ENCODE measurements around the gene PSMB7.

Gene PSMB7

GRCh38 chr9:124345751-124346281, 69.4 kb downstream of the PSMB7 start:
- DNase-seq (ENCODE audit: low read depth), result no peak

DNA sequence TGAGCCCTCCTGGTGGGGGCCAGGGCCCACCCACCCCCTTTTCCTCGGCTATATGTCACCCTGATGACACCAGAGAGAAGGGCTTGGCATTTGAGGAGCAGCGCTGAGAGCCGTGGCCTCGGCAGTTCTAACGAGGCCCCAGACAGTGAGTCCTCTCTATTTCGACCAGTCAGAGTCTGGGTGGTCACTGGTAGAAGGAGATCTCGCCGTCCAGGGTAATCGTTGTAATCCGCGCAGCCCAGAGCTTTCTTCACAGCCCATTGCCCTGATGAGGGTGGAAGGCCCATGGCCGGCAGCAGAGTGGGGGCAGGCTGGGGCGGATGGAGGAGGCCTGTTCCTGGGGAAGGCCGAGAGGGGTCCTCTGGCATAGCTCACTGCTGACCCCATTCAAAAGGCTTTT, 70.2 kb downstream of the PSMB7 start:
- DNase-seq (ENCODE audit: low read depth), result no peak

DNA sequence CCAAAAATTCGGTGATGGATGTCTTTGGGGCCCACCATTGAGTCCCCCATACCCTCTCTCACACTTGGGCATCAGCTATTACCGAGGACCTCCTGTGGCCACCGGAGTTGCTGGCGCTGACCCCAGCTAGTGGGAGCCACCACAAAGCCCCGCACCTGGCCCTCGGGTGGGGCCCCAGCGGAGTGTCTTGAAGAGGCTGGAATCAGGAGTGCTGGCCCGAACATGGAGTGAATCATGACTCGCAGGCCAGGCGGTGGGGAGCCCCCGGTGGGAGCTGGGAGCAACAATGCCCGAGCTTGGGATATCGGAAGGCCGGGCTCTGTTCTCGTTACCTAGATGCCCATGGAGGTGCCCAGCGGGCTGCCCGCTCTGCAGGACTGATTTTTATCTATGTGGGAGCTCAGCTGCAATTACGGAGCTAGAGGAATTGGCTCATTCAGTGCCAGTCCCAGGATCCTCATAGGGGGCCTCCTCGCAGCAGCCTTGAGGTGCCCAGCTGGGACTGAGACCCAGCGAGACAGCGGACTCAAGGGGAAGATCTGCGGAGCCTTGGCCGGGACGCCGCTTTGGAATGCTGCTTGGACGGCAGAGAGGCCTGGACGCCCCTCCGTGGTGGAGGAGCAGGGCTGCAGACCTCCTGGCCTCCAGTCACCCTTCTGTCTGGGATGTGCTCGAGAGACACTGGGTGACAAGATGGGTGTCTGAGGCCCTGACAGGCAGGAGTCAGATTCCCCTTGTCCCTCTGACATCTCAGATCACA, 70.8 kb downstream of the PSMB7 start:
- no peak for DNase-seq (ENCODE audit: low read depth)

- DNase-seq (ENCODE audit: low read depth), result no peak
Measured at GRCh38 chr9:124343533-124344290, 71.5 kb downstream of the PSMB7 start.

DNA sequence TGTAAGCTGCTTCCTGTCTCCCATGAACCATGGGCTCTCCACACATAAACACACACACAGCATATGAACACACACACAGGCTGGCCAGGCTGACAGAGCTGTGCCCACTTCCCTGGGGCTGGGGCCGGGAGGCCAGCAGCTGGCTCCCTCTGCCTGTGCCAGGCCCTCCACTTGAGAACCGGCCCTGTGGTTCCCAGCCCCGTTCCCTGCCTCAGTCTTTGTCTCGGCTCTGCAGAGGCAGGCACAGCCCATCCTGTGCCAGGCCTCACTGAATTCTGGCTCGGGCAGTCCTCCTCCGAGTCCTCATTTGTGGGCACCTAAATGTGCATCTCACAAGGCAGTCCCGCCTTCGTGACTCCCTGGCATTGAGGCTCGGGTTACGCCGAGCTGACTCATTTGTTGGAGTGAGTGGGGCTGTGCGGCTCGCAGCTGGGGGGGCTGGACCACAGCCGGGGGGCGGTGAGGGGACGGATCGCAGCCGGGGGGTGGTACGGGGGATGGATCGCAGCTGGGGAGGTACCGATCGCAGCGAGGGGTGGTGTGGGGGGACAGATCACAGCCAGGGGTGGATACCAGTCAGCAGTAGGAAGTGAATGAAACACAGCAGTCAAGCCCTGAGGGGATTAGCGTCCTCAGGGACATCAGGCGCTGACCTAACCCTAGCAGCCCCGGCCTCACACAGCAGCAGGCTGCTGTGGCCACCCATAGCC, 72.3 kb downstream of the PSMB7 start:
- no peak for DNase-seq (ENCODE audit: low read depth)

- DNase-seq (ENCODE audit: low read depth), result no peak
Measured at GRCh38 chr9:124342402-124342775, 72.9 kb downstream of the PSMB7 start.

DNA sequence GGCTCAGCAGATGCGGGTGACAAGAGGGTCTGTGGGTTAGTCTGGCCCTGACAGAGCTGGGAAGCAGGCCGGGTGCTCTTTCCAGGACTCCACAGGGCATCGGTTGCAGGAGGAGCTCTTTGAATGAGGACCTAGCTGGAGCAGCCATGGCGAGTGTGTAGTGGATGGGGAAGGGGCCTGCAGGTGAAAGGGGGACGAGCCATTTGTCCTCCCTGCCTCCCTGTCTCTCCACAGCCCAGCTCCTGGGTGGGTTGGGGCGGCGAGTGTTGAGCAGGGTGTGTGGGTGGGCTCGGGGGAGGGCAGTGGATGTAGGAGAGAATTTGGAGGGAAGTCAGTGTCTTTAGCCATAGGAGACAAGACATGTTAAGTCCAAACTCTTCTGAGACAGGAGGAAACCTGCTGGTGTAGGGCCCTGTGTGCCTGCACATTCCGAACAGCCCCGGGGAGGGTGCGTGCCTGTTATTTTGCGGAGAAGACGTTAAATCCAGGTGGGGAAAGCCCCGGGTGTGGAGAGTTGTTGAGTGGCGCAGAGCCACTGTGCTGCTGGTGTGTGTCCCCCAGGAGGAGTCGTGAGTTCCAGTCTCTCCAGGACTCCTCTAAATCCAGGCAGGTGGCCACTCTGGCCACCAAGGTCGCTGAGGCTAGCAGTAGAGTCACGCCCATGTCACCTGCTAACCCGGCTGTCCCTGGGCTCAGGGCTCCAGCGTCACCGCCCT, 73.6 kb downstream of the PSMB7 start:
- DNase-seq (ENCODE audit: low read depth), result no peak

DNA sequence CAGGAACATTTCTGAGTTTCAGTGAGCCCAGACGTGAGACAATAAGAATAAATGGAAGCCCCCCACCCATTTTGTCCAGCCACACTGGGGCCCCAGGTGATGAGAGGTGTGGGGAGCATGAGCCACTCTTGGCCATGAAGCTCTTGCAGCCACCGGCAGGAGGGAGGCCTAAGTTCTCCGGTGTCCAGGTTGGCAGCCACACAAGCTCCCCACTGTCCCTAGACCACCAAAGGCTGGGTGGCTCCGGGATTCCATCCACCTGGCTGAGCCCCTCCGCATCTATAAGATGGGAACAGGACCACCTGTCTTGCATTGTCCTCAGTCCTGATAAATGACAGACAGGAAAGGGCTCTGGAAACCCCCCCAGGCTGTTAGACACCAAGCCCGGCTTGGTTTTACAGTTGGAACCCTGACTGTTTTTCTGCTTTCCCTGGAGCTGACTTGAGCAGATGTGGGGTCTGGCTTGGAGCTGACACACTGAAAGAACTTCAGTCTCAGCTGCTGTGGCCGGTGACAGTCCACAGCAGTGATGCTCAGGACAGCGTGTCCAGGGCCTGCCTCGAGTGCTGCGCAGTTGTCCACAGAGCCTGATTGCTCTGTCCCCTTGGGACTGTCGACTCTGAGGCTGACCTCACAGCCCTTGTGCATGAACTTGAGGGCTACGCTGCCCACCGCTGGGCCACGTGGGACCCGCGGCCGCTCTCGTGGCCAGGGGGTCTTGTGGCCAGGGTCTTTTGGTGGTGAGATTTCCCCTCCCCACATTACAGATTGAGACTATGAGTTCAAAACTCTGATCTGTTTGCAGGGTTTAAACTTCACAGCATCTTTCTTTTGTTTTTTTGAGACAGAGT, 74.8 kb downstream of the PSMB7 start:
- DNase-seq (ENCODE audit: low read depth), result no peak

DNA sequence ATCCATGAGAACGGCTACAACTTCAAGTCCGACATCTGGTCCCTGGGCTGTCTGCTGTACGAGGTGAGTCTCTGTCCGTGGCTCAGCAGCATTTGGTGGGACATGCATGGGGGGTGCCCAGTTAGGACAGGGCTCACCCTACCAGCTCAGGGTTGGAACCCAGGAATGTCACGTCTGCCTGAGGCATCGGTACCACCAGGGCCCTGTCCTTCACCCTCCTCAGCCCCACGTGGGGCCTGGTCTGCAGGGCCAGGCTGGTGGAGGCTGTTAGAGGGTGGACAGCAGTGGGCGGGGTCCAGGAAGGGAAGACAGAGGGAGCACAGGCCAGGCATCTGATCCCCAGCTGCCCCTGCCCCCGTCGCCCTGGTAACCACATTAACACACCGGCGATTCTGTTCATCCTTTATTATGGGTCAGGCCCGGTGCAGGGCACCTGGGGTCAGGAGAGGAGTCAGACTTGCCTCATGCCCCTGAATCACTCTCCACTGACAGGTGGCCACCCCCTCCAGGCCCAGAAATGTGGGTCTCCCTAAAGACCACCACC, 75.6 kb downstream of the PSMB7 start:
- no peak for DNase-seq (ENCODE audit: low read depth)

DNA sequence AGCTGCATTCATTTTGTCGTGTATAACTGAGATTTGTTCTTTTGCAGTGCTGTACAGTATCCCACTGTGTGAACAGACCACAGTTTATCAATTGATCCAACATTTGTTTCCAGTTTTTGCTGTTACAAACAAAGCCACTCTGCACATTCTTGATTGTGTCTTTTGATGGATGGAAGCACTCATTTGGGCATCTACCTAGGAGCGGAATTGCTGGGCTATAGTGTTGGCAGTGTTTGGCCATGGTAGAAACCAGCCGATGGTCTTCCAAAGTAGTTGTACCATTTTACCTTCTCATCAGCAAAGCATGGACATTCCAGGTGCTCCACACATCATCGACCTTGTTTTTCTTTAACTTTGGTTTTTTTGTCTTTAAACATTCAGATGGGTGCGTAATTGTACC, 77.7 kb downstream of the PSMB7 start:
- no peak for DNase-seq (ENCODE audit: low read depth)

DNA sequence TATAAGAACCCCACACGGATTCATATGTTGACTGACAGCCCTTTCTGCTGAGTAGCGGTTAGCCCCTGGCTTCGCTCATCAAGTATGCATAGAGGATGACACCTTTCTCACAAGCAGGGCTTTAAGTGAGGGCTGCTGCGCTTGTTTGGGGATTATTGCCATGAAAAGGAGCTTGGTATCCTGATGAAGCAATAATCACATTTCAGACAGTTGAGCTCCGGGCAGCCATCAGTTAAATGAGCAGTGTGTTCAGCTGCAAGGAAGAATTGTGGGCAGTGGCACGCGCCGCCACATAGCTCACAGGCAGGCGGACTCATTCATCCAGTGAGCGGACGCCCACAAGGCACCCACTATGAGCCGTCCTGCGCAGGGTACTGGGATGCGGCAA, 79.9 kb downstream of the PSMB7 start:
- no peak for DNase-seq (ENCODE audit: low read depth)

- DNase-seq (ENCODE audit: low read depth), result no peak
Measured at GRCh38 chr9:124334568-124335319, 80.5 kb downstream of the PSMB7 start.

GRCh38 chr9:124333203-124333579, 82.1 kb downstream of the PSMB7 start:
- DNase-seq (ENCODE audit: low read depth), result no peak

DNA sequence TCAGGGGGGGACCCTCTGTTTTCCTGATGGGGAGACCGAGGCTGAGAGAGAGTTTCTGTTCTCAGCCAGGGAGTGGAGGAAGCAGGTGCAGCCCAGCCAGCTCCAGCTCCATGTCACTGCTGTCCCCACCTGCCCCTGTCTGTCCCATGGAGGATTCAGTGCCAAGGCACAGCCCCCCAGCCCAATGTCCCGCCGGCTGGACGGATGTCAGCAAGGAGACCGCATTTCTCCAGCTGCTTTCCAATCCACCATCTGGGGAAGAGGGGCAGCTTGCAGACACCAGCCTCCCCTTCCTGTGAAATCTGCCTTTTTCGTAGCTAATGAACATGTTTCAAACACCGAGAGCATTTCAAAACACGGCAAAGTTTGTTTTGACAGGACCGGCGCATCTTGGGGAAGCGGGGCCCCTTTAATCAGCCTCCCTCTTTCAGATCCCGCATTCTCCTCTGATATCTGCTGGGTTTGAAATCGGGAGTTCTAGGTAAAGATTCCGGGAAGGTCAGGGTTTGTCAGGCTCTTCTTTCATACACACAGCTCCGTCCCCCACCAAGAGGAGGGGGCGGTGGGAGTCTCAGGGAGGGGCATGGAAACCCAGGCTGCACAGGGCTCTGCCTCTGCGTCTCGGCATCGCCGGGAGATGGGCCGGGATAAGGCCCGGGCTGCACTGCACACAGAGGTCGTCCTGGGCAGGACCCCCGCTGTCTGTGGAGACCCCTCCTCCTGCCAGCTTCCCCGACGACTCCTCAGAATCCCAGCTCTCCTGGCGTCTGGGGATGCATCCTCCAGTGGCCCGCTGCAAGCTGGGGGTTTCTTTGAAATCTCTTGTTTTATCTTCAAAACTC, 82.7 kb downstream of the PSMB7 start:
- DNase-seq (ENCODE audit: low read depth), result no peak

DNA sequence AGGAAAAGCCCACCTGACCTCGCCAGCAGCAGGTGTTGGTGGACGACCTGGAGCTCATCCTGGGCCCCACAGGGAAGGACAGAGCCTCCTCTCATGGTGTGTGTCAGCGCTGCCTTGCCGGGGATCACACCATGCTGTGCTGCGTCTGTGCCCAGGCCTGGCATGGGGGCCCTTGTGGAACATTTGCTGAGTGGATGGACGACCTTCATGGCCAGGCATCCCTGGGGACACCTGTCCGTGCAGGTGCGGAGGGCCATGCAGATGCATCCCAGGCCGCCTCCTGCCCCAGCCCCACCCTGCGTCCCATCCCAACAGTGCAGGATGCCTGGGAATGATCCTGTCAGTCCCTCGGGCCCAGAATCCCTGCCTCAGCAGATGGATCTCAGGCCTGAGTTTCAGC, 83.7 kb downstream of the PSMB7 start:
- DNase-seq (ENCODE audit: low read depth), result no peak

DNA sequence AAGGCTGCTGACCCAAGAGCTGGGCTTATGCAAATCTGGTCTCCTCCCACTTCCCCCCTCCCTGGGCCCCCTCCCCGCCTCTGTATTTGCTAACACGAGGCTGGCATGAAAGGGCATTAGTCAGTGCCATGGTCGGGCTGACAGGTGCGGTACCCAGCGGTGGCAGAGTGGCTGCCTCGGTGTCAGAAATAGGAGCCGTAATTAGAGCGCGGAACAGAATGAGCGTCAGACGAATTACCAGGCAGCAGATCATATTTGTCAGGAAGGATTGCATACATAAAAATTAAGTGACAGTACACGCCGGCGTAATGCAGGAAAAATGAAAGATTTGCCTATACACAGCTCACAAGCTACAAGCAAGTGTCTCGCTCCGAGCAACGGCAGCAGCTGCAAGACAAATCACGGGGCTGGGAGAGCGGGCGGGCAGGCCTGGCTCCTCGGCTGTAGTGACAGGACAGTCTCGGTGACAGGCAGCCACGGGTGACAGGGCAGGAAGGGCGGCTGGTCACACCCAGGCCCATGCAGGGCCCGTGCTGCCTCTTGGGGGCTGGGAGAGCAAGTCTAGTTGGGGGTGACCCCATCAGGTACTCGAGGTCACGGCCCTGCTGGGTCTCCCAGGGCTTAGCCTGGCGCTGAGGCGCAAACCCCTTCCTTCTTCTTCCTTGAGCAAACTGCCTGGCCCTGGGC, 85.1 kb downstream of the PSMB7 start:
- DNase-seq (ENCODE audit: low read depth), result no peak

DNA sequence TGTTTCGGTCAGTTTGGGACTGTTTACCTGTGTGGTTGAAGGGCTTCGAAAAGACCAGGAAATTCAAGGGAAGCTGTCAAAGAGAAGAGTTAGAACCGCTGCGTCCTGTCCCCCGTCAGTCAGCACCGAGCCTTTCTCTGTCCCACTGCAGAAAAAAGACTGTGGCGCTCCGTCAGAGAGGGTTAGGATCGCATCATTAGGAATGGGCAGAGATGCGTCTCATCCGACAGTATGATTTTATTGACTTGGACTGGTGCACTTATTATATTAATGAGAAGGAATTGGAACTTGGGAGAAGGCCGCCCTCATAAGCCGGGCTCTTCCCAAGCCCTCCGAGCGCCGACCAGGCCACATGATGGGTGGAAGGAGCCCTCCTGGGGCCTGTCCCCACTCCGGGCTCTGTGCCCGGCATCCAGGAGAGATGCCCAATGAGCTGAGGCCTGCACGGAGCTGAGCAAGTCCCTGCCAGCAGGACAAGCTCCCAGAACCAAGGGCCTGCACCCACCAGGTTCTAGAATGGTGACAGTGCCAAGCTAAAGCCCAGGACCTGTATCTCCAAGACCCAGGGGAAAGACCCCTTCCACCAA, 85.9 kb downstream of the PSMB7 start:
- no peak for DNase-seq (ENCODE audit: low read depth)

DNA sequence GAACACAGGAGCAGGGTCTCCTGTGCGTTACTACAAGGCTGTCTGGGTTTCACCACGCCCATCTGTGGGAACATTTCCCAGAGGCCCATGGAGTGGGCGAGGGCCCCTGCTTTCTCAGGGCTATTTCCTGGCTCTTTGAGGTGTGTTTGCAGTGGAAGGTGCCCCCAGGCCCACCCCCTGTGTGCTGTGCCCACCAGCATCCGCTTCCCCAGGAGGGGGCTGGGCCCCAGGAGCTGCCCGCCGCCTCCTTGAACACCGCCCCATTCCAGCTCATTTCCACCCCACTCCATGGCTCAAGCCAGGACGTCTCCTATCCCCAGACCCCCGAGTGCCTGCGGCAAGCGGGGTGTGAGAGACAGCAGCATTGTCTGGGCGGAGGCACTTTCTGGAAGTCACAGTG, 87.0 kb downstream of the PSMB7 start:
- no peak for DNase-seq (ENCODE audit: low read depth)

Measured in CMK (cell line).